A549 (cell line): ENCODE results near the gene FBXO48. TPM values are rescaled to one million over a fixed set of nuclear protein-coding genes. Genes with fewer than 3 reads are reported as not detected.

Experiments
- ATAC-seq, 2 experiments: fragments of 200-7000 bp in 1 of 2; fragments of >200 bp in 1 of 2; cut with Nextera tagmentation in 1 of 2; cut with Tn5 transposase in 1 of 2; 3 replicates each; pipeline versions ENCODE4 v1.8.0 to v1.9.1; 2018 to 2020; ENCODE audit warnings: mild to moderate bottlenecking in 1 of 2, moderate library complexity in 1 of 2
- CTCF ChIA-PET: fragments of 300-600 bp; sonication (Branson Sonifier 250); formaldehyde crosslinking; extraction: SDS; loops from one replicate; lab custom pipeline; 2021; ENCODE audit warnings: antibody characterized with exemption, inconsistent platforms; lab: Yijun Ruan, JAX
- POLR2A ChIA-PET: fragments of 350-600 bp; formaldehyde crosslinking; extraction: SDS; loops from one replicate; lab custom pipeline; 2021; ENCODE audit warnings: antibody characterized with exemption, inconsistent platforms; lab: Yijun Ruan, JAX
- DNase-seq, 2 experiments: peaks; one replicate each; pipeline versions ENCODE4 v3.0.0 to v3.0.0-alpha.2; 2011 to 2016; ENCODE audit warnings: low read depth in 1 of 2, low spot score in 1 of 2
- FAIRE-seq: peaks from 2 replicates; lab custom pipeline; 2011; peaks lifted over from hg19 to GRCh38; lab: Jason Lieb, UNC
- H3K27ac ChIP-seq, 2 experiments: fragments of >200 bp; sonication (Bioruptor Twin); formaldehyde crosslinking; 3 replicates each; pipeline ENCODE4 v1.5.1; 2016 to 2017
- H3K4me1 ChIP-seq: fragments of >200 bp; sonication (Bioruptor Twin); formaldehyde crosslinking; 3 replicates; pipeline ENCODE4 v1.6.1; 2016
- H3K4me2 ChIP-seq: fragments of >200 bp; sonication (Bioruptor Twin); formaldehyde crosslinking; 3 replicates; pipeline ENCODE4 v1.6.1; 2016
- H3K4me3 ChIP-seq: fragments of >200 bp; sonication (Bioruptor Twin); formaldehyde crosslinking; 3 replicates; pipeline ENCODE4 v1.5.1; 2016
- H3K9me3 ChIP-seq: fragments of >200 bp; sonication (Bioruptor Twin); formaldehyde crosslinking; 3 replicates; pipeline ENCODE4 v1.6.1; 2016
- BHLHE40 ChIP-seq: IDR thresholded peaks from 2 replicates; pipeline ENCODE4 v1.6.1; 2012; ENCODE audit warnings: low read depth, low read length, inconsistent platforms
- CEBPB ChIP-seq, 2 experiments: fragments of >200 bp in 1 of 2; sonication (Bioruptor Twin) in 1 of 2; formaldehyde crosslinking in 1 of 2; IDR thresholded peaks; 2 replicates each; pipeline ENCODE4 v1.6.1; 2012 to 2016
- CHD2 ChIP-seq: fragments of 150-350 bp; IDR thresholded peaks from 2 replicates; pipeline ENCODE4 v1.6.1; 2014; ENCODE audit warnings: low read length; ENCODE audit not compliant: partially characterized antibody
- CHD4 ChIP-seq: fragments of 200-600 bp; sonication (generic); IDR thresholded peaks from 2 replicates; pipeline ENCODE4 v1.6.1; 2016; ENCODE audit warnings: antibody characterized with exemption, mild to moderate bottlenecking, borderline replicate concordance
- EP300 ChIP-seq, 2 experiments: fragments of >200 bp; sonication (Bioruptor Twin); formaldehyde crosslinking; IDR thresholded peaks; 2 replicates in 1 of 2; 3 replicates in 1 of 2; pipeline ENCODE4 v1.6.1; 2016 to 2017
- FOSL2 ChIP-seq, 2 experiments: fragments of 450-650 bp in 1 of 2; fragments of >200 bp in 1 of 2; sonication (Bioruptor Twin) in 1 of 2; formaldehyde crosslinking; IDR thresholded peaks; 2 replicates each; pipeline versions ENCODE4 v1.5.0 to v1.6.1; 2016 to 2020; ENCODE audit warnings: mild to moderate bottlenecking in 1 of 2, moderate library complexity in 1 of 2
- GATA3 ChIP-seq: IDR thresholded peaks from 2 replicates; pipeline ENCODE4 v1.6.1; 2012; ENCODE audit warnings: borderline replicate concordance
- HMGXB4 ChIP-seq: fragments of 250-450 bp; sonication (Bioruptor Pico); IDR thresholded peaks from 2 replicates; pipeline ENCODE4 v1.5.0; 2021; ENCODE audit warnings: mild to moderate bottlenecking, moderate library complexity, borderline replicate concordance
- KDM1A ChIP-seq: fragments of 200-600 bp; sonication (generic); IDR thresholded peaks from 2 replicates; pipeline ENCODE4 v1.6.1; 2016; ENCODE audit warnings: low read depth, mild to moderate bottlenecking
- KDM5A ChIP-seq: fragments of 200-600 bp; sonication (generic); IDR thresholded peaks from 2 replicates; pipeline ENCODE4 v1.6.1; 2016; ENCODE audit warnings: antibody characterized with exemption, mild to moderate bottlenecking
- MAX ChIP-seq: IDR thresholded peaks from 2 replicates; pipeline ENCODE4 v1.6.1; 2012
- MAZ ChIP-seq: fragments of 150-350 bp; IDR thresholded peaks from 2 replicates; pipeline ENCODE4 v1.6.1; 2014; ENCODE audit warnings: antibody characterized with exemption, low read depth, low read length, borderline replicate concordance
- MYC ChIP-seq: IDR thresholded peaks from 2 replicates; pipeline ENCODE4 v1.6.1; 2012; ENCODE audit warnings: mild to moderate bottlenecking, inconsistent platforms, low read length, improper control_type of control experiment, borderline replicate concordance
- PHF8 ChIP-seq: fragments of 200-600 bp; sonication (generic); IDR thresholded peaks from 2 replicates; pipeline ENCODE4 v1.6.1; 2016; ENCODE audit warnings: low read depth, mild to moderate bottlenecking, antibody characterized with exemption, moderate library complexity, borderline replicate concordance
- RAD21 ChIP-seq, 2 experiments: fragments of >200 bp in 1 of 2; sonication (Bioruptor Twin) in 1 of 2; formaldehyde crosslinking in 1 of 2; IDR thresholded peaks in 1 of 2; conservative IDR thresholded peaks in 1 of 2; 2 replicates in 1 of 2; 3 replicates in 1 of 2; pipeline ENCODE4 v1.6.1; 2012 to 2018; ENCODE audit warnings: inconsistent platforms in 1 of 2
- RFX5 ChIP-seq: fragments of 450-650 bp; IDR thresholded peaks from 2 replicates; pipeline ENCODE4 v1.7.1; 2014; ENCODE audit warnings: antibody characterized with exemption, mild to moderate bottlenecking, moderate library complexity
- TFCP2L1 ChIP-seq: fragments of 250-450 bp; sonication (Bioruptor Pico); IDR thresholded peaks from 2 replicates; pipeline ENCODE4 v1.5.0; 2021; ENCODE audit warnings: mild to moderate bottlenecking
- WGBS: methylation state at CpG from one replicate; pipeline ENCODE4 v1.1.6; 2017; ENCODE audit errors: missing lambda C conversion rate; 5-methylcytosine and 5-hydroxymethylcytosine counted together
- polyA plus RNA-seq, 4 experiments: library from polyadenylated mRNA; depleted of rRNA in 3 of 4; stranded (reverse); fragments of >200 nt; fragmentation: RNase III in 1 of 4; extraction: RNeasy Plus Mini Kit Qiagen cat#74134 plus additional on column Dnase treatment in 1 of 4; gene quantifications; 2 replicates in 3 of 4; 3 replicates in 1 of 4; pipeline ENCODE4 v1.2.3, GENCODE V29; 2011 to 2017
- TF ChIP-seq, protein P1 (sequence below): fragments of >200 bp; sonication (Bioruptor Twin); formaldehyde crosslinking; IDR thresholded peaks from 2 replicates; pipeline ENCODE4 v1.6.1; 2016
- TF ChIP-seq, protein P2 (sequence below): IDR thresholded peaks from 2 replicates; pipeline ENCODE4 v1.6.1; 2012
- TF ChIP-seq, protein P3 (sequence below): fragments of 150-350 bp; IDR thresholded peaks from 2 replicates; pipeline ENCODE4 v1.6.1; 2014; ENCODE audit warnings: low read depth, mild to moderate bottlenecking, low read length

Gene FBXO48
- polyA plus RNA-seq, 2 of the 4 experiments (the other 2 are of a cell fraction), result 0.72 to 2.1 TPM

GRCh38 chr2:68478688-68479087 lies 11.6 kb upstream of the FBXO48 start:
- TF ChIP-seq KDM1A, result no peak
- TF ChIP-seq, protein P1, sequence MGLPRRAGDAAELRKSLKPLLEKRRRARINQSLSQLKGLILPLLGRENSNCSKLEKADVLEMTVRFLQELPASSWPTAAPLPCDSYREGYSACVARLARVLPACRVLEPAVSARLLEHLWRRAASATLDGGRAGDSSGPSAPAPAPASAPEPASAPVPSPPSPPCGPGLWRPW, result no peak
- TF ChIP-seq BHLHE40, result no peak
- TF ChIP-seq MAX, result no peak
- TF ChIP-seq GATA3, result no peak
- TF ChIP-seq, protein P2, sequence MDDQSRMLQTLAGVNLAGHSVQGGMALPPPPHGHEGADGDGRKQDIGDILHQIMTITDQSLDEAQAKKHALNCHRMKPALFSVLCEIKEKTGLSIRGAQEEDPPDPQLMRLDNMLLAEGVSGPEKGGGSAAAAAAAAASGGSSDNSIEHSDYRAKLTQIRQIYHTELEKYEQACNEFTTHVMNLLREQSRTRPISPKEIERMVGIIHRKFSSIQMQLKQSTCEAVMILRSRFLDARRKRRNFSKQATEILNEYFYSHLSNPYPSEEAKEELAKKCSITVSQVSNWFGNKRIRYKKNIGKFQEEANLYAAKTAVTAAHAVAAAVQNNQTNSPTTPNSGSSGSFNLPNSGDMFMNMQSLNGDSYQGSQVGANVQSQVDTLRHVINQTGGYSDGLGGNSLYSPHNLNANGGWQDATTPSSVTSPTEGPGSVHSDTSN, result no peak
- no peak for TF ChIP-seq FOSL2 (IDR thresholded peaks at IDR 0.05)
- no peak for TF ChIP-seq FOSL2 (CRISPR knock-in tag; IDR thresholded peaks at IDR 0.05)
- no peak for TF ChIP-seq MYC
- no peak for TF ChIP-seq PHF8
- no peak for TF ChIP-seq EP300 (IDR thresholded peaks at IDR 0.05)
- TF ChIP-seq TFCP2L1, result no peak
- no peak for TF ChIP-seq HMGXB4 (CRISPR knock-in tag)
- TF ChIP-seq, protein P3, sequence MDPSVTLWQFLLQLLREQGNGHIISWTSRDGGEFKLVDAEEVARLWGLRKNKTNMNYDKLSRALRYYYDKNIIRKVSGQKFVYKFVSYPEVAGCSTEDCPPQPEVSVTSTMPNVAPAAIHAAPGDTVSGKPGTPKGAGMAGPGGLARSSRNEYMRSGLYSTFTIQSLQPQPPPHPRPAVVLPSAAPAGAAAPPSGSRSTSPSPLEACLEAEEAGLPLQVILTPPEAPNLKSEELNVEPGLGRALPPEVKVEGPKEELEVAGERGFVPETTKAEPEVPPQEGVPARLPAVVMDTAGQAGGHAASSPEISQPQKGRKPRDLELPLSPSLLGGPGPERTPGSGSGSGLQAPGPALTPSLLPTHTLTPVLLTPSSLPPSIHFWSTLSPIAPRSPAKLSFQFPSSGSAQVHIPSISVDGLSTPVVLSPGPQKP, result no peak
- TF ChIP-seq CEBPB (IDR thresholded peaks at IDR 0.05), result no peak
- TF ChIP-seq MAZ, result no peak
- no peak for TF ChIP-seq CHD2
- TF ChIP-seq RAD21 (conservative IDR thresholded peaks at IDR 0.05 in 1 of 2, IDR thresholded peaks at IDR 0.05 in 1 of 2), result no peak
- TF ChIP-seq RFX5, result no peak
- TF ChIP-seq CHD4, result no peak
- Histone ChIP-seq H3K4me3 (no peak overlapping the region), H3K4me1 (peaks cover 4% of the 10 kb centered on the region; the same call in 1 of the 3 replicates), H3K9me3 (no peaks in the 10 kb centered on the region), H3K4me2 (no peak overlapping the region), H3K27ac (no peak overlapping the region)
- DNase-seq (no peak), ATAC-seq (no peak), FAIRE-seq (no peak)
- CTCF ChIA-PET, result interaction anchor here (1.7 to 2.9 kb wide), 3 partner anchors 9 to 15 kb away, joined by 6 to 14 read pairs (median 12); partner anchors contain the start of genes APLF and FBXO48
- POLR2A ChIA-PET, result no interaction called here
- 30% methylated on average over 1 of the region's 1 CpG for WGBS

- TF ChIP-seq CEBPB (IDR thresholded peaks at IDR 0.05), result 0 out of 4 replicates have a peak, but pooled peaks of 1 of the 2 experiments have one; percentile 28
- no peak for TF ChIP-seq KDM5A
- H3K4me2 ChIP-seq, result no peak overlapping the region
- ChIA-PET CTCF (interaction anchor here (1.9 to 2.9 kb wide), 3 partner anchors 12 to 449 kb away, joined by 7 to 14 read pairs (median 12); no protein-coding TSS in a partner anchor), POLR2A (no interaction called here)
- H3K4me3 ChIP-seq, result no peak overlapping the region
- H3K4me1 ChIP-seq, result no peaks in the 10 kb centered on the region
- H3K9me3 ChIP-seq, result no peaks in the 10 kb centered on the region
- DNase-seq (no peak), FAIRE-seq (no peak), ATAC-seq (no peak)
- 75% methylated on average over 1 of the region's 1 CpG for WGBS
- no peak overlapping the region for H3K27ac ChIP-seq
Measured at GRCh38 chr2:68476454-68476853, 9.4 kb upstream of the FBXO48 start.
